RWPE2 (cell line): ENCODE data around the gene CACNA1H.

Experiments
- ATAC-seq: fragments of 200-7000 bp; cut with Tn5 transposase; 3 replicates; pipeline ENCODE4 v1.9.1; 2021; ENCODE audit warnings: low read depth
- DNase-seq: peaks from one replicate; pipeline ENCODE4 v3.0.0-alpha.2; 2020; ENCODE audit warnings: low spot score
- H3K27ac ChIP-seq: fragments of 450-650 bp; 2 replicates; pipeline ENCODE4 v1.5.1; 2017; ENCODE audit warnings: mild to moderate bottlenecking; ENCODE audit not compliant: poor library complexity, severe bottlenecking
- H3K27me3 ChIP-seq: fragments of 250-450 bp; sonication (Bioruptor Pico); 2 replicates; pipeline ENCODE4 v1.5.1; 2021; ENCODE audit warnings: mild to moderate bottlenecking, moderate library complexity; ENCODE audit not compliant: insufficient read depth, poor library complexity, severe bottlenecking
- H3K36me3 ChIP-seq: fragments of 250-450 bp; sonication (Bioruptor Pico); 2 replicates; pipeline ENCODE4 v1.5.1; 2020; ENCODE audit warnings: low read depth, mild to moderate bottlenecking, moderate library complexity
- H3K4me1 ChIP-seq: fragments of 250-450 bp; sonication (Bioruptor Pico); 2 replicates; pipeline ENCODE4 v1.5.1; 2021; ENCODE audit warnings: mild to moderate bottlenecking, moderate library complexity; ENCODE audit not compliant: insufficient read depth, poor library complexity, severe bottlenecking
- H3K4me3 ChIP-seq: fragments of 250-450 bp; sonication (Bioruptor Pico); 2 replicates; pipeline ENCODE4 v1.5.1; 2021; ENCODE audit warnings: mild to moderate bottlenecking, moderate library complexity; ENCODE audit not compliant: severe bottlenecking
- H3K9me3 ChIP-seq: fragments of 250-450 bp; sonication (Bioruptor Pico); 2 replicates; pipeline ENCODE4 v1.5.1; 2021; ENCODE audit warnings: mild to moderate bottlenecking, moderate library complexity; ENCODE audit not compliant: severe bottlenecking
- CTCF ChIP-seq: fragments of 450-650 bp; IDR thresholded peaks from one replicate; pipeline ENCODE4 v1.5.1; 2017; ENCODE audit warnings: mild to moderate bottlenecking, moderate library complexity; ENCODE audit not compliant: poor library complexity, severe bottlenecking

CACNA1H gene

GRCh38 chr16:1218930-1219611 is 66.2 kb downstream of the CACNA1H start:
- DNase-seq = no peak
- Histone ChIP-seq H3K27me3 (no peaks in the 10 kb centered on the region), H3K9me3 (no peaks in the 10 kb centered on the region), H3K36me3 (no peaks in the 10 kb centered on the region), H3K4me3 (no peak overlapping the region), H3K4me1 (no peaks in the 10 kb centered on the region), H3K27ac (no peak overlapping the region)
- 0 out of 3 replicates have a peak, but pooled peaks have one; percentile 11 for ATAC-seq
- no peak for TF ChIP-seq CTCF

- DNase-seq = no peak
- ATAC-seq = no peak
- Histone ChIP-seq H3K4me3 (no peak overlapping the region), H3K27ac (no peak overlapping the region), H3K9me3 (no peaks in the 10 kb centered on the region), H3K36me3 (no peaks in the 10 kb centered on the region), H3K4me1 (no peaks in the 10 kb centered on the region), H3K27me3 (no peaks in the 10 kb centered on the region)
- no peak for TF ChIP-seq CTCF
Observed at GRCh38 chr16:1220098-1220728, 67.3 kb downstream of the CACNA1H start.

- no peaks in the 10 kb centered on the region for H3K27me3 ChIP-seq
Observed at GRCh38 chr16:1220841-1221627, 68.1 kb downstream of the CACNA1H start.

GRCh38 chr16:1221628-1222552 is 69.0 kb downstream of the CACNA1H start:
- no peaks in the 10 kb centered on the region for H3K36me3 ChIP-seq
- H3K27ac ChIP-seq = no peak overlapping the region
- H3K9me3 ChIP-seq = no peaks in the 10 kb centered on the region
- ATAC-seq (no peak), DNase-seq (no peak)
- no peaks in the 10 kb centered on the region for H3K27me3 ChIP-seq
- TF ChIP-seq CTCF = no peak
- H3K4me1 ChIP-seq = no peaks in the 10 kb centered on the region
- H3K4me3 ChIP-seq = no peak overlapping the region

More at GRCh38 chr16:1220841-1221627, 68.1 kb downstream of the CACNA1H start:
- no peaks in the 10 kb centered on the region for H3K36me3 ChIP-seq
- DNase-seq (no peak), ATAC-seq (no peak)
- no peak overlapping the region for H3K27ac ChIP-seq
- H3K9me3 ChIP-seq = no peaks in the 10 kb centered on the region
- H3K4me1 ChIP-seq = no peaks in the 10 kb centered on the region
- H3K4me3 ChIP-seq = no peak overlapping the region
- no peak for TF ChIP-seq CTCF
